Astrocyte (in vitro differentiated cells and primary cell): Measurements from ENCODE around the gene ACOT11. TPM values are rescaled to one million over a fixed set of nuclear protein-coding genes. Genes with fewer than 3 reads are reported as not detected.

Source experiments
- DNase-seq: peaks from one replicate; pipeline ENCODE4 v3.0.0-alpha.2; 2010; ENCODE audit warnings: low read depth
- FAIRE-seq: peaks from 2 replicates; lab custom pipeline; 2011; peaks lifted over from hg19 to GRCh38; lab: Jason Lieb, UNC
- H2AFZ ChIP-seq: 2 replicates; pipeline ENCODE4 v1.6.0; 2012; ENCODE audit warnings: low read depth, low read length, inconsistent platforms
- H3K27ac ChIP-seq: 2 replicates; pipeline ENCODE4 v1.5.1; 2011; ENCODE audit warnings: low read depth, low read length, inconsistent platforms
- H3K27me3 ChIP-seq: 2 replicates; pipeline ENCODE4 v1.6.0; 2011; ENCODE audit warnings: low read length, inconsistent platforms; ENCODE audit not compliant: insufficient read depth
- H3K36me3 ChIP-seq: 2 replicates; pipeline ENCODE4 v1.5.1; 2011; ENCODE audit warnings: low read length, inconsistent platforms; ENCODE audit not compliant: insufficient read depth
- H3K4me1 ChIP-seq: 2 replicates; pipeline ENCODE4 v1.5.1; 2011; ENCODE audit warnings: low read length, inconsistent platforms; ENCODE audit not compliant: insufficient read depth
- H3K4me2 ChIP-seq: 2 replicates; pipeline ENCODE4 v1.6.0; 2012; ENCODE audit warnings: low read length, inconsistent platforms
- H3K4me3 ChIP-seq: 2 replicates; pipeline ENCODE4 v1.5.1; 2011; ENCODE audit warnings: low read depth, mild to moderate bottlenecking, low read length, inconsistent platforms; ENCODE audit not compliant: insufficient read depth
- H3K79me2 ChIP-seq: 2 replicates; pipeline ENCODE4 v1.6.0; 2012; ENCODE audit warnings: mild to moderate bottlenecking, low read length, inconsistent platforms; ENCODE audit not compliant: insufficient read depth
- H3K9ac ChIP-seq: 2 replicates; pipeline ENCODE4 v1.6.0; 2012; ENCODE audit warnings: mild to moderate bottlenecking, low read length, inconsistent platforms
- H3K9me3 ChIP-seq: 2 replicates; pipeline ENCODE4 v1.5.1; 2012; ENCODE audit warnings: low read depth, mild to moderate bottlenecking, low read length, inconsistent platforms; ENCODE audit not compliant: insufficient read depth
- H4K20me1 ChIP-seq: 2 replicates; pipeline ENCODE4 v1.6.0; 2012; ENCODE audit warnings: low read length, inconsistent platforms; ENCODE audit not compliant: insufficient read depth
- H3K27ac Mint-ChIP-seq: one replicate; pipeline ENCODE4 v1.8.0; 2021; ENCODE audit warnings: mild to moderate bottlenecking, mixed read lengths; ENCODE audit not compliant: unreplicated experiment
- H3K27me3 Mint-ChIP-seq: one replicate; pipeline ENCODE4 v1.8.0; 2021; ENCODE audit warnings: low read depth, mixed read lengths; ENCODE audit not compliant: unreplicated experiment
- H3K36me3 Mint-ChIP-seq: one replicate; pipeline ENCODE4 v1.8.0; 2021; ENCODE audit warnings: low read depth, mixed read lengths; ENCODE audit not compliant: unreplicated experiment
- H3K4me1 Mint-ChIP-seq: one replicate; pipeline ENCODE4 v1.8.0; 2021; ENCODE audit warnings: low read depth, mixed read lengths; ENCODE audit not compliant: unreplicated experiment
- H3K4me3 Mint-ChIP-seq: one replicate; pipeline ENCODE4 v1.8.0; 2021; ENCODE audit warnings: mild to moderate bottlenecking, moderate library complexity, mixed read lengths; ENCODE audit not compliant: unreplicated experiment
- H3K9me3 Mint-ChIP-seq: one replicate; pipeline ENCODE4 v1.8.0; 2021; ENCODE audit warnings: mild to moderate bottlenecking, mixed read lengths; ENCODE audit not compliant: unreplicated experiment
- EZH2 ChIP-seq: IDR thresholded peaks from 2 replicates; pipeline ENCODE4 v1.6.1; 2012; ENCODE audit warnings: mild to moderate bottlenecking, low read length, inconsistent platforms; ENCODE audit not compliant: insufficient read depth
- total RNA-seq: library from RNA; stranded (reverse); gene quantifications from 2 replicates; pipeline ENCODE4 v1.2.1, GENCODE V29; 2021
- TF ChIP-seq, protein P1 (sequence below): IDR thresholded peaks from 2 replicates; pipeline ENCODE4 v1.5.1; 2011; ENCODE audit warnings: low read depth, mild to moderate bottlenecking, inconsistent platforms, low read length, moderate library complexity; ENCODE audit not compliant: insufficient read depth

The ACOT11 gene
- total RNA-seq, 1 donor from 2014 or later = 1.5 TPM

DNA sequence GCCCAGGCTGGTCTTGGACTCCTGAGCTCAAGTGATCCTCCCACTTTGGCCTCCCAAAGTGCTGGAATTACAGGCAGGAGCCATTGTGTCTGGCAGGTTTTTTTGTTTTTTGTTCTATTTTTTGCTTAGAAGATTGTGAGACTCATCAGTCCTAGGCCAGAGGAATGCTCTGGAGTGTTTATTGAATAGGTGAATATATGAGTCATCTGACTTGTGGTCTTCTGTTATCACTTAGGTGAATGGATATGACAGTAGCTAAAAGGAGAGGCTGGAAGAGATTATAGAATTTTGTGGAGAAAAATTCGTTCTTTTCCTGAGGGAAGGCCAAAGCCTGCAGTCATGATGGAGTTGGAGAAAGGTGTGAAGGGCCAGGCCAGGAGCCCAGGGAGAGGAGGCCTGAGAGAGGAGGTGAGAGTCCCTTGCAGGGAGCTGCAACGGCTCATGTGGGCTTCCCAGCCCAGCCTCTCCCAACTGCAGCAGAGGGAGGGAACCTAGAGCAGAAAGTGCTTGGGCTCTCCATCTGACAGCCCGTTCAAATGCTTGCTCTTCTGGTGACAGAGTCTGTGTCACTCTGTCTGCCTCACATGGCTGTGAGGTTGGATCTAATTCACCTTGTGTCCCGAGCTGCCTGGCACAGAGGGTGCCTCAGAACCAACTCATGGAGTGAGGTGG, 31.6 kb upstream of the ACOT11 start:
- FAIRE-seq (no peak), DNase-seq (peak; percentile 49)
- no peaks in the 10 kb centered on the region for H4K20me1 ChIP-seq
- peaks cover 4% of the 10 kb centered on the region for H3K4me1 ChIP-seq
- H3K4me3 Mint-ChIP-seq = no peak overlapping the region
- no peak overlapping the region for H3K27ac ChIP-seq
- no peak overlapping the region for H3K4me2 ChIP-seq
- no peaks in the 10 kb centered on the region for H3K9me3 ChIP-seq
- H3K27me3 Mint-ChIP-seq = peaks cover 6% of the 10 kb centered on the region
- H3K36me3 ChIP-seq = no peaks in the 10 kb centered on the region
- H3K4me3 ChIP-seq = no peak overlapping the region
- no peaks in the 10 kb centered on the region for H3K9me3 Mint-ChIP-seq
- H2AFZ ChIP-seq = no peak overlapping the region
- no peak for TF ChIP-seq EZH2
- TF ChIP-seq, protein P1, sequence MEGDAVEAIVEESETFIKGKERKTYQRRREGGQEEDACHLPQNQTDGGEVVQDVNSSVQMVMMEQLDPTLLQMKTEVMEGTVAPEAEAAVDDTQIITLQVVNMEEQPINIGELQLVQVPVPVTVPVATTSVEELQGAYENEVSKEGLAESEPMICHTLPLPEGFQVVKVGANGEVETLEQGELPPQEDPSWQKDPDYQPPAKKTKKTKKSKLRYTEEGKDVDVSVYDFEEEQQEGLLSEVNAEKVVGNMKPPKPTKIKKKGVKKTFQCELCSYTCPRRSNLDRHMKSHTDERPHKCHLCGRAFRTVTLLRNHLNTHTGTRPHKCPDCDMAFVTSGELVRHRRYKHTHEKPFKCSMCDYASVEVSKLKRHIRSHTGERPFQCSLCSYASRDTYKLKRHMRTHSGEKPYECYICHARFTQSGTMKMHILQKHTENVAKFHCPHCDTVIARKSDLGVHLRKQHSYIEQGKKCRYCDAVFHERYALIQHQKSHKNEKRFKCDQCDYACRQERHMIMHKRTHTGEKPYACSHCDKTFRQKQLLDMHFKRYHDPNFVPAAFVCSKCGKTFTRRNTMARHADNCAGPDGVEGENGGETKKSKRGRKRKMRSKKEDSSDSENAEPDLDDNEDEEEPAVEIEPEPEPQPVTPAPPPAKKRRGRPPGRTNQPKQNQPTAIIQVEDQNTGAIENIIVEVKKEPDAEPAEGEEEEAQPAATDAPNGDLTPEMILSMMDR = no peak
- no peak overlapping the region for H3K9ac ChIP-seq
- no peak overlapping the region for H3K27ac Mint-ChIP-seq
- H3K4me1 Mint-ChIP-seq = peaks cover 4% of the 10 kb centered on the region
- no peaks in the 10 kb centered on the region for H3K79me2 ChIP-seq
- no peaks in the 10 kb centered on the region for H3K27me3 ChIP-seq
- H3K36me3 Mint-ChIP-seq = no peaks in the 10 kb centered on the region

DNA sequence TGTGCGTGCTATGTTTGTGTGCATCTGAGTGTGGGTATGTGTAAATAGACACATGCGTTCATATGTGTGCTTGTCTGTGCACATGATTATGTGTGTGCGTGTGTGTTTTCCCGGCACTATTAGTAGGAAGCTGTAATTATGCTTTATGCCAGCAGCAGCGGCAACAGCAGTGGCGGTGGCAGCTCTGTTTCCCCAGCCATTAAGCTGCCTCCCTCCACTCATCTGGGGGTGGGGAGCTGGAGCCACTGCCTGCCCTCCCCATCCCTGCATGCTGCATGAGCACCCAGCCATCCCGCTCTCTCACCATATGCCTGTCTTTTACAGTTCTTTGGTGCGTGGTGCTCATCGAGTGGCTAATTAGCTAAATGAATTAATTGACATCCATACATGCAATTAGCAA, 30.5 kb upstream of the ACOT11 start:
- DNase-seq = no peak
- H2AFZ ChIP-seq = no peak overlapping the region
- peaks cover 8% of the 10 kb centered on the region for H3K27me3 Mint-ChIP-seq
- H3K4me1 Mint-ChIP-seq = peaks cover 4% of the 10 kb centered on the region
- H3K36me3 ChIP-seq = no peaks in the 10 kb centered on the region
- no peaks in the 10 kb centered on the region for H3K9me3 ChIP-seq
- peaks cover 4% of the 10 kb centered on the region for H3K4me1 ChIP-seq
- no peak for FAIRE-seq
- no peaks in the 10 kb centered on the region for H3K9me3 Mint-ChIP-seq
- no peak overlapping the region for H3K4me2 ChIP-seq
- TF ChIP-seq, protein P1 = no peak
- TF ChIP-seq EZH2 = no peak
- H3K27ac Mint-ChIP-seq = no peak overlapping the region
- no peak overlapping the region for H3K4me3 ChIP-seq
- no peak overlapping the region for H3K27ac ChIP-seq
- H4K20me1 ChIP-seq = no peaks in the 10 kb centered on the region
- H3K9ac ChIP-seq = no peak overlapping the region
- no peak overlapping the region for H3K4me3 Mint-ChIP-seq
- no peaks in the 10 kb centered on the region for H3K27me3 ChIP-seq
- H3K79me2 ChIP-seq = no peaks in the 10 kb centered on the region
- H3K36me3 Mint-ChIP-seq = no peaks in the 10 kb centered on the region

DNA sequence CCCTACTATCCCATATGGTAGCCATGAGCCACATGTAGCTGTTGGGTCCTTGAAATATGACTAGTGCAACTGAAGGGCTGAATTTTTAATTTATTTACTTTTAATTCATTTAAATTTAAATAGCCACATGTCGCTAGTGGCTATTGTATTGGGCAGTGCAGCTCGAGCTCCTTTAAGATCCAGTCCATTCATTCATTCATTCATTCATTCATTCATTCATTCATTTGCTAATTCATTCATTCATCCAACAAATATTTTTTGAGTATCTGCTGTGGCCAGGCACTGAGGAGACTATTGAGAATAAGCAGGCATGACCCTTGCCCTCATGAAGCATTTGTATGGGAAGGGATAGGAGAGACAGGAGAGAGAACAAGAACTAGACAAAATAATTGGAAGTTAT, 29.5 kb upstream of the ACOT11 start:
- H3K4me3 Mint-ChIP-seq = no peak overlapping the region
- peaks cover 4% of the 10 kb centered on the region for H3K4me1 ChIP-seq
- no peak for DNase-seq

More for the DNA sequence above, 29.5 kb upstream of the ACOT11 start:
- Histone ChIP-seq H3K9ac (no peak overlapping the region), H3K9me3 (no peaks in the 10 kb centered on the region), H2AFZ (no peak overlapping the region), H3K27ac (no peak overlapping the region), H3K4me2 (no peak overlapping the region), H3K36me3 (no peaks in the 10 kb centered on the region), H3K27me3 (no peaks in the 10 kb centered on the region), H3K79me2 (no peaks in the 10 kb centered on the region), H3K4me3 (no peak overlapping the region), H4K20me1 (no peaks in the 10 kb centered on the region)
- peak overlapping the region; percentile 44 for H3K27ac Mint-ChIP-seq
- H3K4me1 Mint-ChIP-seq = peaks cover 4% of the 10 kb centered on the region
- no peak for FAIRE-seq
- H3K27me3 Mint-ChIP-seq = peaks cover 8% of the 10 kb centered on the region
- no peaks in the 10 kb centered on the region for H3K36me3 Mint-ChIP-seq
- no peaks in the 10 kb centered on the region for H3K9me3 Mint-ChIP-seq
- no peak for TF ChIP-seq EZH2
- TF ChIP-seq, protein P1 = no peak
